CD4-positive, alpha-beta T cell (primary cell): Measurements from ENCODE around the gene UBL4A. TPM values are rescaled to one million over a fixed set of nuclear protein-coding genes. Genes with fewer than 3 reads are reported as not detected.

Source experiments
- ATAC-seq: fragments of 200-7000 bp; cut with Tn5 transposase; one replicate; pipeline ENCODE4 v1.10.0; 2022; ENCODE audit warnings: mild to moderate bottlenecking; ENCODE audit not compliant: poor library complexity
- CTCF ChIA-PET: fragments of 350-600 bp; sonication (Branson Sonifier 250); formaldehyde crosslinking; loops from one replicate; lab custom pipeline; 2021; ENCODE audit warnings: antibody characterized with exemption, inconsistent platforms; lab: Charles Lee
- POLR2A ChIA-PET: fragments of 350-600 bp; sonication (Branson Sonifier 250); formaldehyde crosslinking; loops from one replicate; lab custom pipeline; 2021; ENCODE audit warnings: antibody characterized with exemption, inconsistent platforms; lab: Charles Lee
- DNase-seq, 14 experiments: peaks; one replicate each; pipeline ENCODE4 v3.0.0-alpha.2; 2013 to 2020; ENCODE audit warnings: mixed read lengths in 2 of 14
- H3K27ac ChIP-seq, 2 donors: one replicate each; pipeline versions ENCODE4 v1.5.1 to v1.7.0; 2013; ENCODE audit warnings: low read length in 2 of 2, low read depth in 1 of 2, mild to moderate bottlenecking in 1 of 2
- H3K27me3 ChIP-seq, 2 experiments: 1 replicate in 1 of 2; 2 replicates in 1 of 2; pipeline versions ENCODE4 v1.6.1 to v1.7.0; 2013; ENCODE audit warnings: low read length in 2 of 2, control low read depth in 1 of 2, mild to moderate bottlenecking in 1 of 2, moderate library complexity in 1 of 2; ENCODE audit not compliant: insufficient read depth in 2 of 2, control insufficient read depth in 1 of 2
- H3K36me3 ChIP-seq: one replicate; pipeline ENCODE4 v1.6.1; 2013; ENCODE audit warnings: low read length, control low read depth; ENCODE audit not compliant: insufficient read depth
- H3K4me1 ChIP-seq: one replicate; pipeline ENCODE4 v1.6.1; 2013; ENCODE audit warnings: low read length, control low read depth; ENCODE audit not compliant: insufficient read depth
- H3K4me3 ChIP-seq: one replicate; pipeline ENCODE4 v1.5.1; 2013; ENCODE audit warnings: mild to moderate bottlenecking, low read length, moderate library complexity
- H3K9me3 ChIP-seq, 2 experiments: 1 replicate in 1 of 2; 2 replicates in 1 of 2; pipeline versions ENCODE4 v1.6.1 to v1.7.0; 2013; ENCODE audit warnings: low read length in 2 of 2, mild to moderate bottlenecking in 2 of 2, control low read depth in 1 of 2, moderate library complexity in 1 of 2; ENCODE audit not compliant: control insufficient read depth in 1 of 2, insufficient read depth in 1 of 2
- H3K27ac Mint-ChIP-seq: one replicate; pipeline ENCODE4 v1.8.0; 2020; ENCODE audit warnings: mixed read lengths
- H3K27me3 Mint-ChIP-seq: one replicate; pipeline ENCODE4 v1.8.0; 2021; ENCODE audit warnings: mixed read lengths
- H3K36me3 Mint-ChIP-seq: one replicate; pipeline ENCODE4 v1.8.0; 2021; ENCODE audit warnings: low read depth, mixed read lengths
- H3K4me1 Mint-ChIP-seq: one replicate; pipeline ENCODE4 v1.8.0; 2021; ENCODE audit warnings: low read depth, mixed read lengths
- H3K4me3 Mint-ChIP-seq: one replicate; pipeline ENCODE4 v1.8.0; 2020; ENCODE audit warnings: mild to moderate bottlenecking, mixed read lengths
- H3K9me3 Mint-ChIP-seq: one replicate; pipeline ENCODE4 v1.8.0; 2020; ENCODE audit warnings: mixed read lengths
- intact Hi-C, 2 experiments: fragments of 100-400 bp; cut with DNase I in 1 of 2; cut with micrococcal nuclease in 1 of 2; formaldehyde crosslinking; loops; one replicate each; pipeline versions ENCODE4 v1.15.1 to v1.9.0; 2023 to 2025; cut with DNase I, micrococcal nuclease
- total RNA-seq, 174 experiments: library from RNA in 2 of 174; stranded (reverse) in 2 of 174; gene quantifications; one replicate each; pipeline ENCODE4 v1.2.3 and lab custom pipeline; 2021 to 2026
- TF ChIP-seq, protein P1 (sequence below): fragments of 200-600 bp; IDR thresholded peaks from one replicate; pipeline ENCODE4 v1.8.0; 2022; ENCODE audit warnings: antibody characterized with exemption, mild to moderate bottlenecking

The UBL4A gene
- total RNA-seq, 2 experiments from 2014 or later = 6.6 to 8.9 TPM

DNA sequence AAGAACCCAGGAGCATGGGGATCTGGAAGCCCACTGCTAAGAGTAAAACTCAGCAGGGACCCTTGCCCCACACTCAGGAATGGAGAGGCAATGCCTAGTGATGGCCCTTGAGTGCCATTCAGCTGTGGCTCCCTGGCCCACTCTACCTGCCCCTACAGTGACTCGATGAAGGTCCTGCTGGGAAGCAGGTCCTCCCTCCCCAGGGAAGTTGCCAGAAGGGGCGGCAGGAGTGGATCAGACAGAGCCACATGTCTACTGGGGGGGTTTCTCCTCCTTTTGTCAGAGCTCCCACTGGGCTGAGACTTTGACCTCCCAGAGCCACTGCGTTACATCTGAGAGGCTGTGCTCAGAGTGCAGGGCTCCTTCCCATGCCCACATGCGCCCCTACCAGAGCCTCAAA is 2.8 kb upstream of the UBL4A start:
- Histone ChIP-seq H3K9me3 (no peaks in the 10 kb centered on the region), H3K4me1 (peaks cover 52% of the 10 kb centered on the region), H3K4me3 (peak overlapping the region; percentile 67), H3K27me3 (no peaks in the 10 kb centered on the region), H3K36me3 (peaks cover 12% of the 10 kb centered on the region), H3K27ac (peak overlapping the region in 1 of 2 donors; percentile 53)
- intact Hi-C loops = loop anchor here (2.0 to 10.0 kb wide), 2 partner anchors 28 to 54 kb away; partner anchors contain the start of genes FAM3A (in 1 of the 2) and GDI1 (in 1 of the 2)
- Mint-ChIP-seq H3K27ac (peak overlapping the region; percentile 92), H3K4me1 (peaks cover 11% of the 10 kb centered on the region), H3K27me3 (no peaks in the 10 kb centered on the region), H3K4me3 (peak overlapping the region; percentile 84), H3K36me3 (peaks cover 6% of the 10 kb centered on the region), H3K9me3 (no peaks in the 10 kb centered on the region)
- DNase-seq = no peak
- no peak for ATAC-seq
- POLR2A ChIA-PET = interaction anchor here (0.8 to 3.4 kb wide), 4 partner anchors 21 to 32 kb away, joined by 4 to 35 read pairs (median 4); partner anchors contain the start of genes FAM3A and PLXNA3
- TF ChIP-seq, protein P1, sequence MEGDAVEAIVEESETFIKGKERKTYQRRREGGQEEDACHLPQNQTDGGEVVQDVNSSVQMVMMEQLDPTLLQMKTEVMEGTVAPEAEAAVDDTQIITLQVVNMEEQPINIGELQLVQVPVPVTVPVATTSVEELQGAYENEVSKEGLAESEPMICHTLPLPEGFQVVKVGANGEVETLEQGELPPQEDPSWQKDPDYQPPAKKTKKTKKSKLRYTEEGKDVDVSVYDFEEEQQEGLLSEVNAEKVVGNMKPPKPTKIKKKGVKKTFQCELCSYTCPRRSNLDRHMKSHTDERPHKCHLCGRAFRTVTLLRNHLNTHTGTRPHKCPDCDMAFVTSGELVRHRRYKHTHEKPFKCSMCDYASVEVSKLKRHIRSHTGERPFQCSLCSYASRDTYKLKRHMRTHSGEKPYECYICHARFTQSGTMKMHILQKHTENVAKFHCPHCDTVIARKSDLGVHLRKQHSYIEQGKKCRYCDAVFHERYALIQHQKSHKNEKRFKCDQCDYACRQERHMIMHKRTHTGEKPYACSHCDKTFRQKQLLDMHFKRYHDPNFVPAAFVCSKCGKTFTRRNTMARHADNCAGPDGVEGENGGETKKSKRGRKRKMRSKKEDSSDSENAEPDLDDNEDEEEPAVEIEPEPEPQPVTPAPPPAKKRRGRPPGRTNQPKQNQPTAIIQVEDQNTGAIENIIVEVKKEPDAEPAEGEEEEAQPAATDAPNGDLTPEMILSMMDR = no peak
- CTCF ChIA-PET = no interaction called here

DNA sequence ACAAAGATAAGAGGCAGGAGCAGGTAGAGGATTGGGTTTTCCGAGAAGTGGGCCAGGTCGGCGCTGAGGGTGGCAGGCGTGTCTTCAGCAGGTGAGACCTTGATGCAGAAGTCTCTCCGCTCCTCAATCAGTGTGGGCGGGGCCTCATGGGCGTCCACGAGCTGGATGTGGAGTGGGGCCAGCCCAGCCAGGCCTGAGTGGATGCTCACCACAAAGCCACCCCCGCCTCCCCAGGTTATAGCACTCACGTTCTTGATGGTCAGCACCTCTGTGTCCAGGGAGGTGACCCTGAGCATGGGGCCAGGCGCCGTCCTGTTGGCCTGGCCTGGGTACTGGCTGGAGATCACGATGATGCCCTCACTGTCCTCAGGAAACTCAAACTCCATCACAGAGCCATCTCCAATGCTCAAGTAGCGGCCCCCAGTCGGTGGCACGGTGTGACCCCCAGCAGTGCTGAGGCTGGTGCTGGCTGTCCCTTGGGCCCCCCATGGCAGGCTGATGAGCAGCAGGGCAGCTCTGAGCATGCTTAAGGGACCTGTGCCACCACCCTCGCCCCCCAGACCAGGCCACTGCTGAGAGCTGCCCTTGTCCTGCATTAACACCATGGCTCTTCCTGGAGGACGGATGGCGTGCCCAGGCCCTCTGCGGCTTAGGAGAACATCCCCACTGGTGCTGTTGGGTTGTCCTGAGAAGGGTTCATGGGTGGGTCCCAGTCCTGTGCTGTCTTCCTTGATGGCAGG is 2.1 kb upstream of the UBL4A start:
- Mint-ChIP-seq H3K27ac (peak overlapping the region; percentile 92), H3K36me3 (peaks cover 6% of the 10 kb centered on the region), H3K27me3 (no peaks in the 10 kb centered on the region), H3K4me1 (peaks cover 11% of the 10 kb centered on the region), H3K4me3 (peak overlapping the region; percentile 67), H3K9me3 (no peaks in the 10 kb centered on the region)
- Histone ChIP-seq H3K27ac (no peak overlapping the region), H3K36me3 (peaks cover 16% of the 10 kb centered on the region), H3K4me1 (peaks cover 58% of the 10 kb centered on the region), H3K9me3 (no peaks in the 10 kb centered on the region), H3K4me3 (no peak overlapping the region), H3K27me3 (no peaks in the 10 kb centered on the region)
- ATAC-seq (no peak), DNase-seq (no peak)
- intact Hi-C loops = loop anchor here (2.0 to 10.0 kb wide), 2 partner anchors 28 to 54 kb away; partner anchors contain the start of genes FAM3A (in 1 of the 2) and GDI1 (in 1 of the 2)
- TF ChIP-seq, protein P1 = no peak
- ChIA-PET POLR2A (interaction anchor here (1.1 kb wide), 1 partner anchor 11 kb away, joined by 3 read pairs; no protein-coding TSS in a partner anchor), CTCF (no interaction called here)

DNA sequence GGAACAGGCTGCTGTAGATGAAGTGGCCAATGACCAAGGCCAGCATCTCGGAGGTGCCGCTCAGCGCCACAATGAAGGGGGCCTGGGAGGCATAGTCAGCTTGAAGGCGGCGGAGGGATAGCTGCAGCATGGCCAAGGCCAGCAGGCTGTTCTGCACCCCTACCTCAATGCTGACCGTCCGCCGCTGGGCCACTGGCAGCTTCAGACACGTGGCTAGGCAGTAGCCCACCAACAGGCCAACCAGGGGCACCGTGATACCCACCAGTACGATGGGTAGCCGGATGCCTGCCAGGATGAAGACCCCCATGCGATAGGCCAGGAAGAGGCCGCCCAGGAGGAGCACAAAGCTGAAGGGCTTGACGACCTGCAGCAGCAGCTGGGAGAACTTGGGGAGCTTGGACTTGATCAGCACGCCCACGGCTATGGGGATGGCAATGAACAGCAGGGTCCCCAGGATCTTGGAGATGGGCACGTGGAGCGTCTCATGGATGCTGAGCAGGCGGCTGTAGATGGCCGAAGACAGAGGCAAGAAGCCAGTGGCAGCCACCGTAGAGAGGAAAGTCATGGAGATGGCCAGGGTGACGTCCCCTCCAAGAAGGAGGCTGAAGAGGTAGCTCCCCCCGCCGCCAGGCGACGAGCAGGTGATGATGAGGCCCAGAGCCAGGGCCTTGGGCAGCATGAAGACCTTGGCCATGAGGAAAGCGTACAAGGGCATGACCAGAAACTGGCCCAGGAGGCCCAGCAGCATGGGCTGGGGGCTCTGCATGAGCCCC is 1.3 kb upstream of the UBL4A start:
- TF ChIP-seq, protein P1 = no peak
- peaks cover 16% of the 10 kb centered on the region for H3K36me3 ChIP-seq
- intact Hi-C loops = loop anchor here (2.0 to 10.0 kb wide), 2 partner anchors 29 to 53 kb away; partner anchors contain the start of genes FAM3A (in 1 of the 2) and GDI1 (in 1 of the 2)
- H3K4me3 ChIP-seq = no peak overlapping the region
- Mint-ChIP-seq H3K27ac (peak overlapping the region; percentile 83), H3K4me3 (peak overlapping the region; percentile 88), H3K27me3 (no peaks in the 10 kb centered on the region), H3K9me3 (no peaks in the 10 kb centered on the region), H3K36me3 (peaks cover 6% of the 10 kb centered on the region), H3K4me1 (peaks cover 11% of the 10 kb centered on the region)
- CTCF ChIA-PET = no interaction called here
- DNase-seq (no peak), ATAC-seq (no peak)
- H3K27ac ChIP-seq = no peak overlapping the region
- peaks cover 58% of the 10 kb centered on the region for H3K4me1 ChIP-seq
- POLR2A ChIA-PET = interaction anchor here (1.1 to 3.0 kb wide), 5 partner anchors 10 to 88 kb away, joined by 3 to 18 read pairs (median 3); partner anchors contain the start of gene FAM3A
- no peaks in the 10 kb centered on the region for H3K27me3 ChIP-seq
- no peaks in the 10 kb centered on the region for H3K9me3 ChIP-seq
